NCI-H1930 (cell line): ENCODE measurements around the gene ENGASE.

Source experiments
- DNase-seq, 2 experiments: peaks; one replicate each; lab custom pipeline; 2025; lab: John Stamatoyannopoulos, UW

The ENGASE gene

GRCh38 chr17:79115487-79115886 lies 40.9 kb downstream of the ENGASE start:
- DNase-seq: no peak

GRCh38 chr17:79116575-79117368 lies 42.1 kb downstream of the ENGASE start:
- no peak for DNase-seq

GRCh38 chr17:79117905-79118487 lies 43.4 kb downstream of the ENGASE start:
- DNase-seq: no peak

GRCh38 chr17:79118924-79119323 lies 44.3 kb downstream of the ENGASE start:
- no peak for DNase-seq

- no peak for DNase-seq
Observed at GRCh38 chr17:79120259-79120658, 45.6 kb downstream of the ENGASE start.

- DNase-seq: no peak
Observed at GRCh38 chr17:79123988-79124387, 49.4 kb downstream of the ENGASE start.

GRCh38 chr17:79124513-79125209 lies 50.0 kb downstream of the ENGASE start:
- DNase-seq: no peak

- no peak for DNase-seq
Observed at GRCh38 chr17:79125503-79125902, 50.9 kb downstream of the ENGASE start.

GRCh38 chr17:79126139-79126538 lies 51.5 kb downstream of the ENGASE start:
- peak in 1 of 2 experiments; percentile 29 for DNase-seq

GRCh38 chr17:79127534-79128135 lies 53.0 kb downstream of the ENGASE start:
- DNase-seq: no peak

- DNase-seq: no peak
Observed at GRCh38 chr17:79129523-79129922, 54.9 kb downstream of the ENGASE start.

- no peak for DNase-seq
Observed at GRCh38 chr17:79130536-79131273, 56.1 kb downstream of the ENGASE start.

- DNase-seq: no peak
Observed at GRCh38 chr17:79131274-79131635, 56.6 kb downstream of the ENGASE start.

- no peak for DNase-seq
Observed at GRCh38 chr17:79131701-79132100, 57.1 kb downstream of the ENGASE start.

- no peak for DNase-seq
Observed at GRCh38 chr17:79132271-79133064, 57.8 kb downstream of the ENGASE start.

- DNase-seq: no peak
Observed at GRCh38 chr17:79133214-79133613, 58.6 kb downstream of the ENGASE start.

- DNase-seq: no peak
Observed at GRCh38 chr17:79133985-79134384, 59.4 kb downstream of the ENGASE start.

GRCh38 chr17:79135011-79135410 lies 60.4 kb downstream of the ENGASE start:
- no peak for DNase-seq

- no peak for DNase-seq
Observed at GRCh38 chr17:79135628-79136405, 61.2 kb downstream of the ENGASE start.
